KBM-7 (cell line): ENCODE data around the gene TOR4A.

Source experiments
- DNase-seq: peaks from one replicate; pipeline ENCODE4 v3.0.0-alpha.2; 2015
- in situ Hi-C: fragments of 300-500 bp; cut with MboI; formaldehyde crosslinking; loops from 2 replicates; pipeline ENCODE4 v1.14.3; 2020; ENCODE audit warnings: low sequenced_read_pairs, low pct_unique_long_range_greater_than_20kb, mixed read lengths

TOR4A gene

DNA sequence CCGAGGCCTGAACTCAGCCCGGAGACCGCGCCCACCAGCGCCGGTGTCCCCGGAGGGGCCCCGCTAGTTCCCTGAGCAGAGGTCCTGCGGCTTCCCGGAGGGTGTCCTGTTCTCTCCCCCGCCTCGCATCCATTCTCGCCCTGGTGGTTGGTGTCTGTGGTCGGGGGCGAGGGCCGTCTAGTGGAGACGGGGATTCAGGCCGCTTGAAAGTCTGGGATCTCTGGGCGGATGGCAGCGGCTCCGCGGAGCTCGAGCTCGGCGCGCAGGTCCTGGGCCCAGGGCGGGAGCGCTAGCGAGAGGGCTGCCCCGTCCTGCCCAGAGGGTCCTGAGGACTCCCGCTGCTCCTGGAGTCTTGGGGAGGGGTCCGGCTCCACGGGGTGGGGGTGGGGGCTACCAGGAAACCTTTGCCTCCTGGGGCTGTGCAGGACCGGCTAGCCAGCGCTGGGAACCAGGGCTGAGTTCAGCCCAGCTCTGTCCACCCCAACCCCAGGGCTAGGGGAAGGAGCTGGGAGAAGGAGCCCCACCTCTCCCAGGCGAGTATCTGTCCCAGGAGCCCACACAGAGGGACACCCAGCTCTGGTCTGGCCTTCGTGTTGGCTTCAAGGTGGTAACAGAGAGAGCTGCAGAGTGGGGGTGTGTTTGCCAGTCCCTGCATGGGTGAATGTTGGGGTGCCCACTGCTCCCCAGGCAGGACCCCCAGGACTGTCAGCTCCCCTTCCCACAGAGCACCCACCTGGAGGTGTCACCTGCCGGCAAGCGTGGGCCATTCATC lies 4.0 kb downstream of the TOR4A start:
- no peak for DNase-seq
- in situ Hi-C loops, result no loop called here

DNA sequence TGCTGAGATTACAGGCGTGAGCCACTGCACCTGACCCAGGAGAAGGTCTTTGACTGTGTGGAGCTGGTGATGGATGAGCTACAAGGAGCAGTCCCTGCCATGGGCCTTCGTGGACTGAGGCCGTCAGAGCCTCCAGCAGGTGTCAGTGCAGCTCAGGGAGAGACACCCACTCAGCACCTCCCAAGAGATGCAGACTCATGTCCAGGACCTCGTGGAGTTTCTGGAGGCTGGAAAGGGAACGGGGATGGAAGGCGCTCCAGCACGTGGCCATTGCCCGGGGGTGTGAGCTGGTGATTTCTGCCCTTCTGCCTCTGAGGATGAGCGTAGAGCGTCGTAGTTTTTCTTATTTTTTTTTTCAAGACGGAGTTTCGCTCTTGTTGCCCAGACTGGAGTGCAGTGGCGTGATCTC lies 9.5 kb downstream of the TOR4A start:
- in situ Hi-C loops, result no loop called here
- DNase-seq, result peak; percentile 83

DNA sequence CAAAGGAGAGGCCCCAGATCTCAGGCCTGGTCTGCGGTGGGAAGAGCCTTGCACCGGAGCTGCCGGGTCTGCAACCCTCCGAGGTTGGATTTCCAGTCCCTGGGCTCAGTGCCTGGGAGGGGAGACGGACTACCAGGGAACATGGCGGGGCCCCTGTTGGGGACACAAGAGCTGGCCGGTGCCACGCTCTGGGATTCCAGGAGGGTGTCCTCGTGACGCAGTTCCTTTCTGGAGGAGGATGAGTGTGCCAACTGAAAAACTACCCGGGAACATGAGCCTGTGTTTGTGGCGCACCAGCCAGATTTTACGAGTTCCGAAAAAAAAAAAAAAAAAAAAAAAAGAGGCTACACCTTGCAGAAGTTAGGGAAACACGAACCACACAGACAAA lies 15.6 kb downstream of the TOR4A start:
- in situ Hi-C loops, result loop anchor here (10.0 kb wide), 1 partner anchor 112 kb away; no protein-coding TSS in a partner anchor

DNA sequence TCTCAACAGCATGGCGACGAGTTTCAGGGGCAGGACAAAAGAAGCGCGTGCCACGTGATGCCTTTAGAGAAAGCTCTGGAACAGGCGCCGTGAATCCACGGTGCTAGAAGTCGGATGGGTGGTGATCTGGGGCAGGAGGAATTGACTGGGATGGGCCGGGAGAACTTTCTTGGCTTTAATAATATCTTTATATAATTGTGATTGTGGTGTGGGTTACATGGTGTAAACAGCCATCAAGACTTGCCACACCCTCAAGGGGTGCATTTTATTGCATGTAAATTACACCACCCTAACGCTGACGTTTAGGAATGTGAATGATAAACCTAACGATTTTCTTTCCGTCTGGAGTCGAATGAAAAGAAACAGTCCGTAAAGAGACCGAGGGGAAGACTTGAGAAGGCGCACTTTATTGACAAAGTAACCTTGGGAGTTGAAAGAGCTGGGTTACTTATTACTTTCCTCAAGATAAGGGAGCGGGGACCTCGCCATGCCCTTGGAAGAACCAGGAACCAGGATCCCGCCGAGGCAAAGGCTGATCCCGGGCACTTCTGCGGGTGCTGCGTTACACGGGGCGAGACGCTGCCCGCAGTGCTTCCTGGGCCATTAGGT lies 16.1 kb downstream of the TOR4A start:
- DNase-seq, result no peak
- in situ Hi-C loops, result loop anchor here (10.0 kb wide), 1 partner anchor 111 kb away; no protein-coding TSS in a partner anchor

More for the DNA sequence above, 15.6 kb downstream of the TOR4A start:
- no peak for DNase-seq

DNA sequence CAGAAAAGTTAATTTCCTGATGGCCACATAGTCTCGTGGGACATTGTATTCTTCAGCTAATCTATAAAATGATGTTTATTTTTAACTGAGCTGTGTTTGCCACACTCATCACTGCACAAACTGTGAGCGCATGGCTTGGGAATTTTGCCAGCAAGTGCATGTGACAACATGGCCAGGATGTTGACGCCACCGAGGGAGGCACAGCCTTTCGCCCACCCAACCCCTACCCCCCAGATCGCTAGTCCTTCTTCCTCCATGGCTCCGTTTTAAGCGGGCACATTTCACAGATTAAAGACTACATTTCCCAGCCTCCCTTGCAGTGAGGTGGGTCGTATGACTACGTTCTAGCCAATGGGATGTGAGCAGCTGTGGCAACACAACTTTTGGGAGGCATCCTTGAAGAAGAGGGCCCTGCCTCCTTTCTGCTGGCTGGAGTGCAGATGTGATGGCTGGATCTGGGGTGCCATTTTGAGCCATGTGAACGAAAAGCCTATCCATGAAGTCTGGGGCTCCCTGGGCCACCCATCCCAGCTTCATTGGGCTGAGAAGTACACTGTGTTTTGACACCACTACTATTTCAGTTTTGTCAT lies 16.7 kb downstream of the TOR4A start:
- in situ Hi-C loops, result loop anchor here (10.0 kb wide), 1 partner anchor 111 kb away; no protein-coding TSS in a partner anchor
- peak; percentile 63 for DNase-seq

DNA sequence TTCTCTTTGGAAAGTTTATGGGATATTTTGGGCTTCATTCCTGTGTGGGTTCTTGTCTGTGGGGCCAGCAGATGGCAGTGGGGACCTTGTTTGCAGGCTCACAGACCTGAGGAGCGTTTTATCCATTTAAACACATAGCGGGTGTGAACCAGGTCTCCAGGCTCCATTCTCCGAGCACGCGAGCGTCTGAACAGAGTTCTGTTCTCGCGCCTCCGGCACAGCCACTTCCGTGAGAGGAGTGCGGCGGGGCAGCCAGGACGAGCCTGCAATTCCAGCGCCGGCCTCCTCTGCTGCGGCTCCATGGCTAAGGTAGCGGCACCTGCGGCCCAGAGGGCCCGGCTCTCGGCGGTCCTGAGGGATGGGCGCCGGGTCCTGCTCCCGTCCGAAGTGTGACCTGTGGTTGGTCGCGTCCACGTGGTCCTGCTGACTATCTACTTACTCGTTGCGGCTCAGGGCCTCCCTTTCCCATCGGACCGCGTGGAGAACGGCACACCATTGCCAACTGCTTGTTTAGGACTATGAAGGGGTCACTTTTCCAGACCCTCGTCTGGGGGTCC lies 17.2 kb downstream of the TOR4A start:
- DNase-seq, result no peak
- in situ Hi-C loops, result loop anchor here (10.0 kb wide), 1 partner anchor 110 kb away; no protein-coding TSS in a partner anchor

DNA sequence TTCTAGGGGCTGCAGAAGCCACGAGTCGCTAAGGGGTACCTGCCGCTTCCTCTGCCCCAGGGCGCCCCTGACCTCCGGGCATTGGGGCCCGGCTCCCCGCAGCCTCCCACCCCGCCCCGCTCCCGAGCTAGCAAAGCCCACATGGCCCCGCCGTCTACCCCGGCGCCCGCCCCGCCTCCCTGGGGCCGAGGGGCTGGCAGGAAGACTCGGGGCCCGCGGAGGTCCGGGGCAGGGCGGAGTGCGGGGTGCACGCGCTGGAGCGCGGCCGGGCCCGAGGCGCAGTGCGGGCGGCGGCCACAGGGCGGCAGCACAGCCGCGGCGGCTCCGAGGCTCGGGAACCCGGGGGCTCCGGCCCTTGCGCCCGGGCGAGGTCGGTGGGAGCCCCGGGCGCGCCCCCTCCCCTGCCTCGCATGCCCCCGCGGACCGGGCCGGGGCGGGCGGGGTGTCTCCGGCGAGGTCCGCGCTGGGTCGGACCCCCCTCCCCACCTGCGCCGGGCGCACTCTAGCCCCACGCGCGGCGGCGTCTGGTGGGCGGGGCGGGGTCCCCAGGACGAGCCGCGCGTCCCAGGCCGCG lies 17.8 kb downstream of the TOR4A start:
- in situ Hi-C loops, result loop anchor here (10.0 kb wide), 1 partner anchor 109 kb away; no protein-coding TSS in a partner anchor
- peak; percentile 58 for DNase-seq

DNA sequence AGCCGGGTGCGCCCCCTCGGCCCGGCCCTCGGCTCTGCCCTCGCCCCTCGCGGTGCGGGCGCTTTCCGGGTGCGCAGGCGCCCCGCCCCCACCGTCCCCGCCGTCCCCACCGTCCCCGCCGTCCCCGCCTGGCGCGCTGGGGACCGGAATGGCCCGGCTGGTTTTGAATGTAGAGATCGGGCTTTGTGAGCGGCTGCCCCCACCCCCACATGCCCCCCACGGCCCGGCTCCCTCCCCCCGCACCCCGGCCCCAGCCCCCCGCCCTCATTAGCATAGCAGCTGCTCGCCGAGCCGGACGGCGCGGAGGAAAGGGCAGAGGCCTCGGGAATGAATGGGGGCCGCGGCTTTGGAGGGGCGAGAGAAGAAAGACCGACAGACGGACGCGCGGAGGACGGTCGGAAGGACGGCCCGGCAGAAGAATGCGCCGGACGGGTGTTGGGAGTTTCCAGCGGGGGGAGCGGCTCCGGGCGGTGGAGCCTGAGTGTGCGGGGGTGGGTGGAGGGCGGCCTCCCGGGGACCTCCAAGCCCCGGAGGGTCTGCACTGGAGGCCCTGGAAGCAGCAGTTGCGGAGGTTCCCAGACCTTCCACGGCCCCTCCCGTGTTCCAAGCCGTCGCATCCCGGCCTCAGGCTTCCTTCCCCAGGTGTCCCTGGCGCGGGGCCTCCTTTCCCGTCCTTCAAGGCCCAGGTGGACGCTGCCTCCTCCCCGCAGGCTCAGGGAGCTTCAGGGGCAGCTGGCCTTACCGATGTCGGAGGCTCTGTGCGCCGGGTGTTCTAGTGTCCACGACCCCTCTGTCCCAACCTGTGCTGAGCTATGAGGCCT lies 18.5 kb downstream of the TOR4A start:
- in situ Hi-C loops, result loop anchor here (10.0 kb wide), 1 partner anchor 109 kb away; no protein-coding TSS in a partner anchor
- DNase-seq, result no peak

DNA sequence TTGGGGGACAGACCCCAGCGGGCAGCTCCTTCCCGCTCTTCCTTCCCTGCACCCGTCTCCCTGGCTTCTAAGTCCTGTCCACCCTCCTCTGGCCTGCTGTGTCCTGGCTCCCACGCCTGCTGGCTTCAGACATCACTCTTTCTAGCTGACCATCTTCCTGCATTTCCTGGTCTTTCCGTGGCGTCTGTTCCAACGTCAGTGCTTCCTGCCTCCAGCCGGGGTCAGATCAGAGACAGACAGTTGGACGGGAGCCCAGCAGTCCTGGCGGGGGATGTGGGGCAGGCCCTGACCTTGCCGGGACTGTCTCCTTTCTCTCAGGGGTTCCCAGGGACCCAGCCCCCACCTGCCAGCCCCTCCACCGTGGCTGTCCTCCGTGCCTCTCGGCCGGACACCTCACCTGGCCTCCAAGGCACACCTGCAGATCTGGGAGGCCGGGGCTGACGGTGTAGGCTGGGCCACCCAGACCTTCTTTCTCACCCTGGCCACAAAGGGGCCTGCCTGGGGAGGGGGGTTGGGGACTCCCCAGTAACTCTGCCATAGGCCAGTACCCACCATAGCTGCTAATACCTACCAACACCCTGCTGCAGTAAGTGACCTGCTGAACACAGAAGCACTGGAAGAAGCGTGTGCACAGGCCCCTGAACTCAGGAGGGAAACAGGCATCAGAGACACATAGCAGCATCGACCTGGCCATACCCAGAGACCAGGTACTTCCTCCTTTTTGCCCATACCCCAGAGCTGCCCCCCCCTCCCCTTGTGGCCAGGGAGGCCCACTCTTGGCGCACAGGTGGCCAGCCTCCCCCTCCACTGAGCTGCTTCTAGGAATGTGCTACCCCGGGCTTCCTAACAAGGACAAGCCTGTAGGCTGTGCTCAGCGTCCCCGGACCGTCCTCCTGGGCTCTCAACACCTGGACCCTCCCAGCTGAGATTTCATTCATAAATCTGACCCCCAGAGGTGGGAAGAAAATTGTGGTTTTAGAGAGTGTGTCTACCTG lies 19.4 kb downstream of the TOR4A start:
- in situ Hi-C loops, result loop anchor here (10.0 kb wide), 1 partner anchor 108 kb away; no protein-coding TSS in a partner anchor
- DNase-seq, result peak; percentile 48

DNA sequence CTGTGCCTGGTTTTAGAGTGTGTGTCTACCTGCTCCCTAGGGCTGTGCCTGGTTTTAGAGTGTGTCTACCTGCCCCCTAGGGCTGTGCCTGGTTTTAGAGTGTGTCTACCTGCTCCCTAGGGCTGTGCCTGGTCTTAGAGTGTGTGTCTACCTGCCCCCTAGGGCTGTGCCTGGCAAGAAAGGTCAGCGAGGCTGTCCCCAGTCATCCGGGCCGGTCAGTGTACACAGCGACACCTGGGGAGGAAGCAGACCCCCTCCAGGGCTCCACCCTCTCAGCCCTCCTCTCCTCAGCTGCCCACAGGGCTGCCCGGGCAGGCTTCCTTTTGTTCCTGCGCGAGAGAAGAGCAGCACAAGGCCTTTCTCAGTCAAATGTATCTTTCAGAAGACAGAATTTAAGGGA lies 20.4 kb downstream of the TOR4A start:
- in situ Hi-C loops, result loop anchor here (10.0 kb wide), 1 partner anchor 107 kb away; no protein-coding TSS in a partner anchor

DNA sequence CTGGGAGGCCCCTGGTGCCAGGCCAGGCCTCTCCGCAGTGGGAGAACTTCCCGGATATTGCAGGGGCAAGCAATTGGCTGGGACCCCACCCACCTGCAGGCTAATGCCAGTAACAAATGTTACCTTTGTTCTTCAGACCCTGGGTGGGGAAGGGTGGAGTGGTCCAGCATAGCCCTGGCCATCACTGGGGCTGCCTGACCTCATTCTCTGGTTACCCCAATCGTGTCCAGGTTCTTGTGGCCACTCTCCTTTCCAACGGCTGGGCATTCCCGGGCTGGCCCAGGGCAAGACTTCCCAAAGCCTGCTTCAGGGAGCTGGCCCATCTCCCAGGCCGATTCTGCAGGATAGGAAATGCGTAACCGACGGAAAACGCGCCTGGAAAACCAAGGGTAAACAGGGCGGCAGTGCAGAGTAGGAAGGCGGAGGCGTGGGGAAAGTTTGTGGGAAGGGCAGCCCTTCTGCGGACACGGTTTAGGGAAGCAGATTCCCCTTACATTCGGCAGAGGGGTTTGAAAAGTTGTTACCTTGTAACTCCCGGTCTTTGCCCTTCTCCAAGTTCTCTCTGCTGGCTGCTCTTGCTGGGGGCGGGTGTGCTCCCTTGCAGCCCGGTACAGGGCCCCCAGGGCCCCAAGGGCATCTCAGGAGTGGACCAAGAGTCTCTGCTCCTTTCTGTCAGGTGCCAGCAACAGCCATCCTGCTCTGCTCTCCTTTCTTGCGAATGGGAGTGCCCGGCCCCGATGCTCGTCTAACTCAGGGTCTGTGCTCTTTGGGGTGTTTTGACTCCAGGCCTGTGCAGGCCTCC lies 21.1 kb downstream of the TOR4A start:
- DNase-seq, result no peak
- in situ Hi-C loops, result loop anchor here (10.0 kb wide), 1 partner anchor 106 kb away; no protein-coding TSS in a partner anchor

More for the DNA sequence above, 20.4 kb downstream of the TOR4A start:
- no peak for DNase-seq

DNA sequence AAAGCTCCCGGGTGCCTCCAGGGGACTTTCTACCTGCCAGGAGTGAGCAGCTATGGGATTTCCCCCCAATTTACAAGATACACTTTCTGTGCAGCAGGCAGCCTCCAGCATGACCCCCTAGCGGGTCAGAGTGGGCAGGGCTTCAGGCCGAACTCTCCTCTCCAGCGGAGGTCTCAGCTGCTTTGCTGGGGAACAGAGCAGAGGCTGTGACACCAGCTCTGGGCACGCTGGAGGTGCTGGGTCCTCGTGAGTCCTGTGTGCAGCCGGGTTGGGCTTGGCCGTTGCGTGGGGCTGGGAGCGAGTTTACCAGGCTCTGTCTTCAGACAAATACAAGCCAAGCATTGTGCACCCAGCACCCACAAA lies 21.7 kb downstream of the TOR4A start:
- no peak for DNase-seq
- in situ Hi-C loops, result loop anchor here (10.0 kb wide), 1 partner anchor 106 kb away; no protein-coding TSS in a partner anchor

DNA sequence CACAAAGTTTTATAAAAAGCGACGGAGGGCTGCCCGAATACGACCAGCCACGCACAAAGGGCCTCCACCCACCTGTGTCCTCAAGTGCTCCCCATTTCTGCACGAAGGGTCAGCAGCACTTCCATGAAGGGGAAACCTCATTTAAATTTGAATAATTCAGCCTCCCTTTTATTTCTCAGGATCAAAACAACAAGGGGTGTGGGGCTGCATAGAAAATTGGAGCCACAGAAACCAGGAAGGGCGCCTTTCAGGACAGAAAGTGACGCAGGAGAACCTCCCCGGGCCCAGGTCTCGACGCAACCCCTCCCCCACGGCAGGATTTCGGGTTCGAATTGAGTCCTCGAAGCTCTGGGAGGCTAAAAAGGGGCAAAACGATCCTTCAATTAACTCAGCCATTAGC lies 22.4 kb downstream of the TOR4A start:
- in situ Hi-C loops, result loop anchor here (10.0 kb wide), 1 partner anchor 105 kb away; no protein-coding TSS in a partner anchor
- DNase-seq, result no peak

DNA sequence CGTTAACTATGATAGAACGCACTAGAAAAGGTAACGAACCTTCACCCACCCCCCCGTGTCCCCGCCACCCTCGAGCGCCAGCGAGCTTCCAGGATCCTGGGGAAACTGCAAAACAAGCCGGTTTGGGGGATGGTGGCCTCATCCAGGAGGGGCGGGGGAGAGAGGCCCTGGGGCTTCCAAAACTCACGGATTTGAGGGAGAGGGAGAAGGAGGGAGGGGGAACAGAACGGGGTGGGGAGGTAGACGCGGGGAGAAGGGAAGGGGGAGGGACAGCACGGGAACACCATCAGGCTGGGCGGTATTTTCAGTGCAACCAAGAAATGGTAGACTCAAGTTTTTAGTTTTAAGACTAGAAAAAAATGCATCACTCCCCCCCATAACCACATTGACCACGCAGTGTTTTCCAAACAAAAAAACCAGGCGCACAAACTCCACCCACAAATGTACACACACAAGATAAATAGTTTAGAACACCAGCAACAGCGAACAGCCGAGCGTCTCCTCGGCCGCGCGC lies 23.1 kb downstream of the TOR4A start:
- DNase-seq, result no peak
- in situ Hi-C loops, result no loop called here

DNA sequence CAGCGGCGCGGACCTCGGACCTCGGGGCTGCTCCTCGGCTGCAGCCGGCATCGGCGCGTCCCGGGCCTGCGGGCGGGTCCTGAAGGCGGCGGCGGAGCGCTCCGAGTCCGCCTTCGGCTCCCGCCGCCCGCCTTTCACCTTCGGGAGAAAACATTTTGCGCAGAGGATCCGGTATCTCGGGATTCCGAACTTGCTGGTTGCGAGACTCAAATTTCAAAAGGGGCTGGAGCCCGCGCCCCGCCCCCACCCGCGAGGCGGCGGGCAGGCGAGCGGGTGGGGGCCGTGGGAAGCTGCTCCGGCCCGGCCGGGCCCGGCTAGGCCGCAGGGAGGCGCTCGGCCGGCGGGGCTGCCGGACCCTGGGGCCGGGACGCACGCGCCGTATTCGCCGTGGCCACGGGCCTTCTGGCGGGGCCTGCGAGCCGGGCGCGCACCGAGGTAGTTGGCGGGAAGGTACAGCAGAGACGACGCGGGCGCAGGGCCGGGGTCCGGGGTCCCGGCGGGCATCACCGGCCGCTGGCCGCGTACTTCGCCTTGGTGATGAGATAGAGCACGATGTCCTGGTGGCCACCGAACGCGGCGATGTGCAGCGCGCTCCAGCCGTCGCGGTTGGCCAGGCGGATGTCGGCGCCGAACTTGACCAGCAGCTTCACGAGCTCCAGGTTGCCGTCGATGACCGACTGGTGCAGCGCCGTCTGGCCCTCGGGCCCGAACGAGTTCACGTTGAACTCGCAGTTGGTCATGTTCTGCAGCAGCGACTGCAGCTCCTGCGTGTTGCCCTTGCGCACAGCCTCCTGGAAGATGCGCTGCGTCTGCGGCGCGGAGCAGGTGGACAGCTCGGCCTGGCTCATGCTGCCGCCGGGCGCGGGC lies 23.8 kb downstream of the TOR4A start:
- in situ Hi-C loops, result no loop called here
- DNase-seq, result peak; percentile 60
